WTC11 (cell line): ENCODE results near the gene RASSF3.

Source experiments
- ATF6 ChIP-seq: sonication (generic); formaldehyde crosslinking; IDR thresholded peaks from 2 replicates; pipeline ENCODE4 v1.8.1; 2023; ENCODE audit warnings: mild to moderate bottlenecking, missing genetic modification reagents
- CTCF ChIP-seq: fragments of 200-600 bp; IDR thresholded peaks from 2 replicates; pipeline ENCODE4 v1.8.0; 2022; ENCODE audit warnings: antibody characterized with exemption
- FOXK1 ChIP-seq: sonication (generic); formaldehyde crosslinking; IDR thresholded peaks from 2 replicates; pipeline ENCODE4 v1.8.0; 2022; ENCODE audit warnings: mild to moderate bottlenecking, moderate library complexity, missing genetic modification reagents
- FOXP1 ChIP-seq: sonication (generic); formaldehyde crosslinking; IDR thresholded peaks from 2 replicates; pipeline ENCODE4 v1.8.0; 2022; ENCODE audit warnings: missing genetic modification reagents, mild to moderate bottlenecking, moderate library complexity, borderline replicate concordance
- JUN ChIP-seq: sonication (generic); formaldehyde crosslinking; IDR thresholded peaks from 2 replicates; pipeline ENCODE4 v1.8.0; 2023; ENCODE audit warnings: mild to moderate bottlenecking, missing genetic modification reagents
- MAX ChIP-seq: sonication (generic); formaldehyde crosslinking; IDR thresholded peaks from 2 replicates; pipeline ENCODE4 v1.8.0; 2022; ENCODE audit warnings: mild to moderate bottlenecking, missing genetic modification reagents
- MLX ChIP-seq: sonication (generic); formaldehyde crosslinking; IDR thresholded peaks from 2 replicates; pipeline ENCODE4 v1.8.1; 2023; ENCODE audit warnings: mild to moderate bottlenecking, missing genetic modification reagents, moderate library complexity
- RORB ChIP-seq: fragments of 250-450 bp; sonication (Bioruptor Pico); IDR thresholded peaks from 2 replicates; pipeline ENCODE4 v1.9.0; 2021; ENCODE audit warnings: mild to moderate bottlenecking
- TF ChIP-seq, protein P1 (sequence below): sonication (generic); formaldehyde crosslinking; IDR thresholded peaks from 2 replicates; pipeline ENCODE4 v1.8.0; 2023; ENCODE audit warnings: missing genetic modification reagents
- TF ChIP-seq, protein P2 (sequence below): sonication (generic); formaldehyde crosslinking; IDR thresholded peaks from 2 replicates; pipeline ENCODE4 v1.8.1; 2022; ENCODE audit warnings: low read depth, missing genetic modification reagents, borderline replicate concordance
- TF ChIP-seq, protein P3 (sequence below): sonication (generic); formaldehyde crosslinking; IDR thresholded peaks from 2 replicates; pipeline ENCODE4 v1.8.0; 2022; ENCODE audit warnings: mild to moderate bottlenecking, missing genetic modification reagents

DNA sequence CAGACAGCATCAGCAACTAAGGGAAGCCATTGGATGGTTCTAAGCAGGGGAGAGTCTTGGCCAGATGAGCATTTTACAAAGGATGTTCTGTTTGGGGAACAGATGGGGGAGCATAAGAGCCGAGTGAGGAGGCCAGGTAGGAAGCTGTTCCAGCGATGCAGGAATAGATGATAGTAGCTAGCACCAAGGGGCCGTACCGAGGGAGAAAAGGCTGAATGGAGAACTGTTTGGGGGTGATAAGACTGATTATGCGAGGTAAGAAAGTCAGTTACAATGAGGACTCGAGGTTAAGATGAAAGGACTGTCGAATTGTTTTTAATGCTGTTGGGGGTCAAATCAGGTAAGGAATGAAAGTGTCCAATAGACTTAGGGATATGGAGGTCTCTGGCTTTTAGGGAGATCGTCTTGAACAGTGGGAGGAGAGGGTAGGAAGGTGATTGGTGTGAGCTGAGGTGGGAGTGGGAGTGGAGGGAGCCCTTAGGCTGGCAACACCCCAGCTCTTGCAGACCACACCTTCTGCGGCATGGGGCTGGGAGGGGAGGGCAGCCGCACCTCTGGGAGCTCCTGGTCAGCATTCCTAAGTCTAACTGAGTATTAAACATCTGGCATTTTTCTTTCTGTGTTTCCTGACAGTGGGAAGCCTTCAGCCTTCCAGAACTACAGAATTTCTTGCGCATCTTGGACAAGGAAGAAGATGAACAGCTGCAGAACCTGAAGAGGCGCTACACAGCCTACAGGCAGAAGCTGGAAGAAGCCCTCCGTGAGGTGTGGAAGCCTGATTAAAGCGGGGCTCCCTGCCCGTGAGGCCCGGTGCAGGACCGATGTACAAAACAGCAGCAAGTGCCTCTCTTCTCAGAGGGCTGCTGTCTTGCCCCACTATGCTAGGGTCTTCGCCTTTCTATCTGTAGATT, 84.1 kb downstream of the RASSF3 start:
- TF ChIP-seq RORB (CRISPR knock-in tag): no peak
- no peak for TF ChIP-seq MLX (CRISPR knock-in tag)
- no peak for TF ChIP-seq CTCF
- no peak for TF ChIP-seq JUN (CRISPR knock-in tag)
- TF ChIP-seq, protein P1, sequence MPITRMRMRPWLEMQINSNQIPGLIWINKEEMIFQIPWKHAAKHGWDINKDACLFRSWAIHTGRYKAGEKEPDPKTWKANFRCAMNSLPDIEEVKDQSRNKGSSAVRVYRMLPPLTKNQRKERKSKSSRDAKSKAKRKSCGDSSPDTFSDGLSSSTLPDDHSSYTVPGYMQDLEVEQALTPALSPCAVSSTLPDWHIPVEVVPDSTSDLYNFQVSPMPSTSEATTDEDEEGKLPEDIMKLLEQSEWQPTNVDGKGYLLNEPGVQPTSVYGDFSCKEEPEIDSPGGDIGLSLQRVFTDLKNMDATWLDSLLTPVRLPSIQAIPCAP (CRISPR knock-in tag): no peak
- no peak for TF ChIP-seq FOXK1 (CRISPR knock-in tag)
- TF ChIP-seq, protein P2, sequence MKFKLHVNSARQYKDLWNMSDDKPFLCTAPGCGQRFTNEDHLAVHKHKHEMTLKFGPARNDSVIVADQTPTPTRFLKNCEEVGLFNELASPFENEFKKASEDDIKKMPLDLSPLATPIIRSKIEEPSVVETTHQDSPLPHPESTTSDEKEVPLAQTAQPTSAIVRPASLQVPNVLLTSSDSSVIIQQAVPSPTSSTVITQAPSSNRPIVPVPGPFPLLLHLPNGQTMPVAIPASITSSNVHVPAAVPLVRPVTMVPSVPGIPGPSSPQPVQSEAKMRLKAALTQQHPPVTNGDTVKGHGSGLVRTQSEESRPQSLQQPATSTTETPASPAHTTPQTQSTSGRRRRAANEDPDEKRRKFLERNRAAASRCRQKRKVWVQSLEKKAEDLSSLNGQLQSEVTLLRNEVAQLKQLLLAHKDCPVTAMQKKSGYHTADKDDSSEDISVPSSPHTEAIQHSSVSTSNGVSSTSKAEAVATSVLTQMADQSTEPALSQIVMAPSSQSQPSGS: no peak
- no peak for TF ChIP-seq MAX
- TF ChIP-seq ATF6: no peak
- TF ChIP-seq, protein P3, sequence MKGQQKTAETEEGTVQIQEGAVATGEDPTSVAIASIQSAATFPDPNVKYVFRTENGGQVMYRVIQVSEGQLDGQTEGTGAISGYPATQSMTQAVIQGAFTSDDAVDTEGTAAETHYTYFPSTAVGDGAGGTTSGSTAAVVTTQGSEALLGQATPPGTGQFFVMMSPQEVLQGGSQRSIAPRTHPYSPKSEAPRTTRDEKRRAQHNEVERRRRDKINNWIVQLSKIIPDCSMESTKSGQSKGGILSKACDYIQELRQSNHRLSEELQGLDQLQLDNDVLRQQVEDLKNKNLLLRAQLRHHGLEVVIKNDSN (CRISPR knock-in tag): no peak
- no peak for TF ChIP-seq FOXP1 (CRISPR knock-in tag)
